Neural progenitor cell (in vitro differentiated cells): ENCODE measurements around the gene VPS45. TPM values are rescaled to one million over a fixed set of nuclear protein-coding genes. Genes with fewer than 3 reads are reported as not detected.

Experiments used
- DNase-seq: peaks from one replicate; pipeline ENCODE4 v3.0.0-alpha.2; 2016; ENCODE audit warnings: low spot score
- H2AFZ ChIP-seq: fragments of 200-600 bp; sonication (generic); replicated peaks from 2 replicates; pipeline ENCODE4 v1.6.1; 2016; ENCODE audit warnings: antibody characterized with exemption
- H3F3A ChIP-seq: fragments of 200-600 bp; sonication (generic); 2 replicates; pipeline ENCODE4 v1.6.1; 2016; ENCODE audit warnings: antibody characterized with exemption, low read depth
- H3K27ac ChIP-seq: fragments of 200-600 bp; sonication (generic); 2 replicates; pipeline ENCODE4 v1.5.1; 2016; ENCODE audit warnings: mild to moderate bottlenecking
- H3K27me3 ChIP-seq: fragments of 200-600 bp; sonication (generic); 2 replicates; pipeline ENCODE4 v1.6.1; 2016; ENCODE audit warnings: mild to moderate bottlenecking, moderate library complexity
- H3K36me3 ChIP-seq: fragments of 200-600 bp; sonication (generic); 2 replicates; pipeline ENCODE4 v1.5.1; 2016
- H3K4me1 ChIP-seq: fragments of 200-600 bp; sonication (generic); 2 replicates; pipeline ENCODE4 v1.6.1; 2016; ENCODE audit warnings: mixed run types
- H3K4me2 ChIP-seq: fragments of 200-600 bp; sonication (generic); 2 replicates; pipeline ENCODE4 v1.6.1; 2016
- H3K4me3 ChIP-seq: fragments of 200-600 bp; sonication (generic); 2 replicates; pipeline ENCODE4 v1.5.1; 2016
- H3K79me2 ChIP-seq: fragments of 200-600 bp; sonication (generic); 2 replicates; pipeline ENCODE4 v1.6.1; 2016; ENCODE audit warnings: low read depth
- H3K9ac ChIP-seq: fragments of 200-600 bp; sonication (generic); 2 replicates; pipeline ENCODE4 v1.6.1; 2016
- H3K9me3 ChIP-seq: fragments of 200-600 bp; sonication (generic); 2 replicates; pipeline ENCODE4 v1.5.1; 2016; ENCODE audit warnings: low read depth
- H4K20me1 ChIP-seq: fragments of 200-600 bp; sonication (generic); 2 replicates; pipeline ENCODE4 v1.6.1; 2016; ENCODE audit warnings: low read depth
- H3K27ac Mint-ChIP-seq: 3 replicates; pipeline ENCODE4 v1.8.0; 2021; ENCODE audit warnings: mixed read lengths
- H3K27me3 Mint-ChIP-seq: 2 replicates; pipeline ENCODE4 v1.8.0; 2022; ENCODE audit warnings: low read depth, mild to moderate bottlenecking, inconsistent platforms, moderate library complexity, mixed read lengths; ENCODE audit not compliant: insufficient read depth
- H3K36me3 Mint-ChIP-seq: 3 replicates; pipeline ENCODE4 v1.8.0; 2021; ENCODE audit warnings: mixed read lengths
- H3K4me1 Mint-ChIP-seq: 3 replicates; pipeline ENCODE4 v1.8.0; 2021; ENCODE audit warnings: mixed read lengths
- H3K4me3 Mint-ChIP-seq: 3 replicates; pipeline ENCODE4 v1.8.0; 2021; ENCODE audit warnings: mild to moderate bottlenecking, moderate library complexity, mixed read lengths
- H3K9me3 Mint-ChIP-seq: 3 replicates; pipeline ENCODE4 v1.8.0; 2020; ENCODE audit warnings: mixed read lengths
- CTCF ChIP-seq: fragments of 200-600 bp; sonication (generic); IDR thresholded peaks from 2 replicates; pipeline ENCODE4 v1.5.1; 2017; ENCODE audit warnings: antibody characterized with exemption, mild to moderate bottlenecking
- EZH2 ChIP-seq: fragments of 200-600 bp; sonication (generic); IDR thresholded peaks from 2 replicates; pipeline ENCODE4 v1.6.1; 2017; ENCODE audit warnings: antibody characterized with exemption, mild to moderate bottlenecking, moderate library complexity
- EZH2phosphoT487 ChIP-seq: fragments of 200-600 bp; sonication (generic); IDR thresholded peaks from 2 replicates; pipeline ENCODE4 v1.6.1; 2017; ENCODE audit warnings: antibody characterized with exemption
- total RNA-seq: library from RNA; depleted of rRNA; stranded (reverse); fragments of >200 nt; gene quantifications from 2 replicates; pipeline ENCODE4 v1.2.3, GENCODE V29; 2015; ENCODE audit warnings: low replicate concordance

VPS45 gene
- total RNA-seq, 1 donor from 2014 or later, result 68.7 TPM

GRCh38 chr1:150176593-150176992 lies 109.0 kb downstream of the VPS45 start:
- Histone ChIP-seq H3K4me3 (no peak overlapping the region), H2AFZ (no peak overlapping the region), H3K36me3 (no peaks in the 10 kb centered on the region), H3K9me3 (no peaks in the 10 kb centered on the region), H3K9ac (no peak overlapping the region), H3K4me2 (no peak overlapping the region), H3K27me3 (no peaks in the 10 kb centered on the region), H4K20me1 (no peaks in the 10 kb centered on the region), H3F3A (no peaks in the 10 kb centered on the region), H3K27ac (no peak overlapping the region), H3K4me1 (peaks cover 5% of the 10 kb centered on the region), H3K79me2 (no peaks in the 10 kb centered on the region)
- Mint-ChIP-seq H3K4me3 (no peak overlapping the region), H3K36me3 (no peaks in the 10 kb centered on the region), H3K4me1 (peaks cover 24% of the 10 kb centered on the region), H3K9me3 (no peaks in the 10 kb centered on the region), H3K27me3 (peaks cover 4% of the 10 kb centered on the region), H3K27ac (no peak overlapping the region)
- DNase-seq, result no peak
- TF ChIP-seq CTCF (no peak), EZH2 (no peak), EZH2phosphoT487 (no peak)

- H3K36me3 Mint-ChIP-seq, result no peaks in the 10 kb centered on the region
- Histone ChIP-seq H3K4me1 (peaks cover 6% of the 10 kb centered on the region), H3K79me2 (no peaks in the 10 kb centered on the region), H3K27me3 (no peaks in the 10 kb centered on the region), H4K20me1 (no peaks in the 10 kb centered on the region), H3K9me3 (no peaks in the 10 kb centered on the region), H2AFZ (no peak overlapping the region), H3K4me2 (no peak overlapping the region), H3K36me3 (no peaks in the 10 kb centered on the region), H3F3A (no peaks in the 10 kb centered on the region), H3K27ac (no peak overlapping the region), H3K4me3 (no peak overlapping the region), H3K9ac (no peak overlapping the region)
- H3K4me1 Mint-ChIP-seq, result peaks cover 17% of the 10 kb centered on the region
- H3K27ac Mint-ChIP-seq, result no peak overlapping the region
- peaks cover 4% of the 10 kb centered on the region for H3K27me3 Mint-ChIP-seq
- H3K9me3 Mint-ChIP-seq, result no peaks in the 10 kb centered on the region
- TF ChIP-seq EZH2 (no peak), CTCF (no peak), EZH2phosphoT487 (no peak)
- no peak for DNase-seq
- H3K4me3 Mint-ChIP-seq, result no peak overlapping the region
Observed at GRCh38 chr1:150178548-150178947, 111.0 kb downstream of the VPS45 start.

- Histone ChIP-seq H3K4me2 (no peak overlapping the region), H2AFZ (no peak overlapping the region), H3K9ac (no peak overlapping the region), H3K27me3 (no peaks in the 10 kb centered on the region), H3K4me3 (no peak overlapping the region), H3K79me2 (no peaks in the 10 kb centered on the region), H3K4me1 (peaks cover 6% of the 10 kb centered on the region), H3K36me3 (no peaks in the 10 kb centered on the region), H3K27ac (no peak overlapping the region), H4K20me1 (no peaks in the 10 kb centered on the region), H3K9me3 (no peaks in the 10 kb centered on the region), H3F3A (no peaks in the 10 kb centered on the region)
- Mint-ChIP-seq H3K36me3 (no peaks in the 10 kb centered on the region), H3K4me1 (peaks cover 14% of the 10 kb centered on the region), H3K27me3 (peaks cover 4% of the 10 kb centered on the region), H3K4me3 (no peak overlapping the region), H3K9me3 (no peaks in the 10 kb centered on the region), H3K27ac (peak overlapping the region; percentile 24)
- no peak for TF ChIP-seq EZH2
- TF ChIP-seq EZH2phosphoT487, result no peak
- no peak for TF ChIP-seq CTCF
- DNase-seq, result no peak
Observed at GRCh38 chr1:150179867-150180266, 112.3 kb downstream of the VPS45 start.
